Activated CD8-positive, alpha-beta T cell treated with anti-CD3 and anti-CD28 coated beads for 36 hours (primary cell): Measurements from ENCODE around the gene CHCHD3. TPM values are rescaled to one million over a fixed set of nuclear protein-coding genes. Genes with fewer than 3 reads are reported as not detected.

Experiments used
- ATAC-seq: fragments of 200-7000 bp; cut with Tn5 transposase; one replicate; pipeline ENCODE4 v1.10.0; 2021; ENCODE audit warnings: mild to moderate bottlenecking, moderate library complexity
- CTCF ChIA-PET: fragments of 350-600 bp; sonication (Branson Sonifier 250); formaldehyde crosslinking; loops from one replicate; lab custom pipeline; 2021; ENCODE audit warnings: antibody characterized with exemption; lab: Charles Lee
- POLR2A ChIA-PET: fragments of 350-600 bp; sonication (Branson Sonifier 250); formaldehyde crosslinking; loops from one replicate; lab custom pipeline; 2021; ENCODE audit warnings: antibody characterized with exemption; lab: Charles Lee
- DNase-seq: peaks from one replicate; pipeline ENCODE4 v3.0.0-alpha.2; 2020
- H3K27ac Mint-ChIP-seq: one replicate; pipeline ENCODE4 v1.8.0; 2021; ENCODE audit warnings: mild to moderate bottlenecking, mixed read lengths
- H3K27me3 Mint-ChIP-seq: one replicate; pipeline ENCODE4 v1.8.0; 2021; ENCODE audit warnings: mixed read lengths
- H3K36me3 Mint-ChIP-seq: one replicate; pipeline ENCODE4 v1.8.0; 2021; ENCODE audit warnings: low read depth, mixed read lengths
- H3K4me1 Mint-ChIP-seq: one replicate; pipeline ENCODE4 v1.8.0; 2021; ENCODE audit warnings: low read depth, mixed read lengths
- H3K4me3 Mint-ChIP-seq: one replicate; pipeline ENCODE4 v1.8.0; 2021; ENCODE audit warnings: mild to moderate bottlenecking, moderate library complexity, mixed read lengths
- H3K9me3 Mint-ChIP-seq: one replicate; pipeline ENCODE4 v1.8.0; 2021; ENCODE audit warnings: mixed read lengths
- intact Hi-C: fragments of 100-400 bp; cut with micrococcal nuclease; formaldehyde crosslinking; loops from one replicate; pipeline ENCODE4 v1.10.0; 2022
- total RNA-seq, 2 experiments: library from RNA; stranded (reverse); gene quantifications; one replicate each; pipeline ENCODE4 v1.2.3, GENCODE V29; 2021
- TF ChIP-seq, protein P1 (sequence below): fragments of 200-600 bp; IDR thresholded peaks from one replicate; pipeline ENCODE4 v1.8.0; 2022; ENCODE audit warnings: antibody characterized with exemption, mild to moderate bottlenecking

Gene CHCHD3
- total RNA-seq, 2 experiments from 2014 or later: 61.4 to 63.4 TPM

DNA sequence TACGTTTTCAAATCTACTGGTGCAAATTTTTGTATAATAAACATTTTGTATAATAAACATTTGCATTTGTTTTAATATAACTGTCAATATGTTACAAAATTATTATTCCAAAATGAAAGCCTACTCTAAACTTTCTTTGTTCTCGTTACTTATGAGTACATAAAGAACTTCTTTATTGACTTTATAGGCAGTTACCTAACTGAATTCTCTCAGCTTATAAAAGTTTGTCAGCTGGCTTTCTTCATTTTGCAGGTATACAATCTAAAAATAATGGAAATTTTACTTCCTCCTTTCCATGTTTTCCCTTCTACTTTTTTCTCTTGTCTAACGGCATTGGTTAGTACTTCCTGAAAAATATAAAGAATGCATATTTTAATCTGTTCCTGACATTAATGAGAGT is 137.1 kb downstream of the CHCHD3 start:
- Mint-ChIP-seq H3K27me3 (no peaks in the 10 kb centered on the region), H3K4me1 (peaks cover 5% of the 10 kb centered on the region), H3K36me3 (peaks cover 22% of the 10 kb centered on the region), H3K27ac (no peak overlapping the region), H3K9me3 (no peaks in the 10 kb centered on the region), H3K4me3 (no peak overlapping the region)
- CTCF ChIA-PET: no interaction called here
- TF ChIP-seq, protein P1, sequence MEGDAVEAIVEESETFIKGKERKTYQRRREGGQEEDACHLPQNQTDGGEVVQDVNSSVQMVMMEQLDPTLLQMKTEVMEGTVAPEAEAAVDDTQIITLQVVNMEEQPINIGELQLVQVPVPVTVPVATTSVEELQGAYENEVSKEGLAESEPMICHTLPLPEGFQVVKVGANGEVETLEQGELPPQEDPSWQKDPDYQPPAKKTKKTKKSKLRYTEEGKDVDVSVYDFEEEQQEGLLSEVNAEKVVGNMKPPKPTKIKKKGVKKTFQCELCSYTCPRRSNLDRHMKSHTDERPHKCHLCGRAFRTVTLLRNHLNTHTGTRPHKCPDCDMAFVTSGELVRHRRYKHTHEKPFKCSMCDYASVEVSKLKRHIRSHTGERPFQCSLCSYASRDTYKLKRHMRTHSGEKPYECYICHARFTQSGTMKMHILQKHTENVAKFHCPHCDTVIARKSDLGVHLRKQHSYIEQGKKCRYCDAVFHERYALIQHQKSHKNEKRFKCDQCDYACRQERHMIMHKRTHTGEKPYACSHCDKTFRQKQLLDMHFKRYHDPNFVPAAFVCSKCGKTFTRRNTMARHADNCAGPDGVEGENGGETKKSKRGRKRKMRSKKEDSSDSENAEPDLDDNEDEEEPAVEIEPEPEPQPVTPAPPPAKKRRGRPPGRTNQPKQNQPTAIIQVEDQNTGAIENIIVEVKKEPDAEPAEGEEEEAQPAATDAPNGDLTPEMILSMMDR: no peak
- POLR2A ChIA-PET: no interaction called here
- DNase-seq (no peak), ATAC-seq (no peak)
- intact Hi-C loops: no loop called here

- no peak overlapping the region for H3K4me3 Mint-ChIP-seq
- TF ChIP-seq, protein P1: no peak
- peaks cover 19% of the 10 kb centered on the region for H3K36me3 Mint-ChIP-seq
- no peaks in the 10 kb centered on the region for H3K9me3 Mint-ChIP-seq
- H3K4me1 Mint-ChIP-seq: peaks cover 5% of the 10 kb centered on the region
- DNase-seq: no peak
- ChIA-PET POLR2A (interaction anchor here (0.6 kb wide), 1 partner anchor 37 kb away, joined by 3 read pairs; no protein-coding TSS in a partner anchor), CTCF (no interaction called here)
- no peak for ATAC-seq
- intact Hi-C loops: no loop called here
- H3K27me3 Mint-ChIP-seq: no peaks in the 10 kb centered on the region
- H3K27ac Mint-ChIP-seq: no peak overlapping the region
Measured at GRCh38 chr7:132943645-132944044, 138.2 kb downstream of the CHCHD3 start.

DNA sequence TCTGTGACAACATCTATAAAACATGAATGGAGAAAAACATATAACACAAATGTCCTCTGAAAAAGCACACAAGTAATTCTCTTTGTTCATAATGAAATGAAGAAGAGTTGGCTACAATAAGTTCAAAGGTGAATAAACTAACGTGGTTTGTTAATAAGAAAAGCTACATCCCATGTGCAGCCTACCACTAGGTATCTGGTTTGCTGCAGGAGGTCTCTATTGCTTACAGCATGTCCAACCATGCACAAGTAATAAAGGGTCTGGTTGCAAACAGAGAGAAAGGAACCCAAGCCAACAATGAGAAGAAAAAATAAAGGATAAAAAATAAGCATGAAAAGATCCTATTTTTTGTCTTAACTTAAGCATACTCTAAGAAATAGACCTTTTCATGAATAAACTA is 139.2 kb downstream of the CHCHD3 start:
- TF ChIP-seq, protein P1: no peak
- Mint-ChIP-seq H3K36me3 (peaks cover 18% of the 10 kb centered on the region), H3K4me1 (peaks cover 5% of the 10 kb centered on the region), H3K27me3 (no peaks in the 10 kb centered on the region), H3K27ac (no peak overlapping the region), H3K4me3 (no peak overlapping the region), H3K9me3 (no peaks in the 10 kb centered on the region)
- no peak for ATAC-seq
- ChIA-PET CTCF (no interaction called here), POLR2A (interaction anchor here (0.6 kb wide), 1 partner anchor 38 kb away, joined by 3 read pairs; no protein-coding TSS in a partner anchor)
- intact Hi-C loops: no loop called here
- no peak for DNase-seq

DNA sequence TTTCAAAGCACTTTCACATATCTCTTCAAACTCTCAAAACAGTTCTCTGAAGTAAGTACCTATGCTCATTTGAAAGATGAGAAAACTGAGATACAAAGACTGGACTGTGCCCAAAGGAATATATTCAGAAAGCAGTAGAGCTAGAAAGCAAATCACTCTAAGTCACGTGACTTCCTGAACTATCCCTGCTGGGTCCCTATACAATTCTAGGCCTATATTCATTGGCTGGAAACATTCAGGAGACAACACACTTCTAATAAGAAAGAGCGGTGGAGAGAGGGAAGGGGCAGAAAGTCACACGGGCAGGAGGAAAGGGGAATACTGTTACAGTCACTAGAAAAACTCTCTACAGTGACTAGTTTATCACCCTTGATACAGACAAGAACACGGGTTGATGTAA is 140.0 kb downstream of the CHCHD3 start:
- peaks cover 18% of the 10 kb centered on the region for H3K36me3 Mint-ChIP-seq
- ChIA-PET CTCF (no interaction called here), POLR2A (no interaction called here)
- peaks cover 5% of the 10 kb centered on the region for H3K4me1 Mint-ChIP-seq
- intact Hi-C loops: no loop called here
- ATAC-seq (no peak), DNase-seq (no peak)
- H3K4me3 Mint-ChIP-seq: no peak overlapping the region
- TF ChIP-seq, protein P1: no peak
- H3K27ac Mint-ChIP-seq: no peak overlapping the region
- H3K9me3 Mint-ChIP-seq: no peaks in the 10 kb centered on the region
- H3K27me3 Mint-ChIP-seq: no peaks in the 10 kb centered on the region

GRCh38 chr7:132941428-132941827 is 140.5 kb downstream of the CHCHD3 start:
- ChIA-PET CTCF (no interaction called here), POLR2A (no interaction called here)
- H3K9me3 Mint-ChIP-seq: no peaks in the 10 kb centered on the region
- no peaks in the 10 kb centered on the region for H3K27me3 Mint-ChIP-seq
- intact Hi-C loops: no loop called here
- TF ChIP-seq, protein P1: no peak
- no peak overlapping the region for H3K4me3 Mint-ChIP-seq
- H3K27ac Mint-ChIP-seq: no peak overlapping the region
- DNase-seq: no peak
- no peak for ATAC-seq
- peaks cover 5% of the 10 kb centered on the region for H3K4me1 Mint-ChIP-seq
- peaks cover 18% of the 10 kb centered on the region for H3K36me3 Mint-ChIP-seq
